ENCODE measurements around the gene SREBF2. TPM values are rescaled to one million over a fixed set of nuclear protein-coding genes. Genes with fewer than 3 reads are reported as not detected.
A peak's percentile ranks its signal among the peaks of the same experiment; 100 is the strongest.

SREBF2 gene
- total RNA-seq, 1 donor from 2014 or later: 119 TPM

DNA sequence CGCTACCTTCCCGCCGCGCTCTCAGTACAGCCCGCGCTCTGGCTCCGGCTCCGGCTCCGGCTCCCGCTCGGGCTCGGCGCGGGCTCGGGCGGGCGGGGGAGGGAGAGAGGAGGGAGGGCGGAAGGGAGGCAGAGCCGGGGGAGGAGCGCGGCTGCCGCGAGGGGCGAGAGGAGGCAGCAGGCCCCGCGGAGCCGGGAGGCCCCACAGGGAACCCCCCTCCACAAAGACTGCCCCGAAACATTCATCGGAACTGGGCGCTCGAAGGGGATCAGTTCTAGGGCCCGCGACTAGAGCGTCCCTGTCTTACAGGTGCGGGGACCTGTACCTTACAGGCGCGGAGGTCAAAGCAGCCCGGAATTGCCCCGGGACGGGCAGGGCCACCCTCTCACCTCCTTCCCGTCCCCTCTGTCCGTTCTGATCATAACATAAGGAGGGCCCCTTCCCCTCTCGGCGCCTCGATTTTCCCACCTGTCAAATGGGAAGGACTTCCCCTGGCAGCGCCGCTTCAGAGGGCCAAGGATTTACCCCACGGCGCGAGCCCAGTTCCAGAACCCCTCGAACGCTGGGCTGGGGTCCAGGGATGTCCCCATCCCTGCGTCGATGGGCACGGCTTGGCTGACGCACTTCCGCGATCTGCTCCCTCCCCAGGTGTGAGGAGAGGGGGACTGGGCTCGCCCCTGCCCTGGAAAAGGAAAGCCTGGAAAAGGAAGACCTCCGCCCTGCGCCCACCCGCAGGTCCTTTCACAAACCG, 82.3 kb downstream of the SREBF2 start, which contains the start of gene SHISA8:
TSS of gene SHISA8 (minus strand) at position 40 of the 751 bp plus-strand sequence. CDS start 407 bp downstream, outside the sequence.
- Mint-ChIP-seq H3K4me3 (peak within 1 kb of the TSS; percentile 69), H3K27ac (no peak within 1 kb of the TSS), H3K4me1 (ENCODE audit: unreplicated experiment) (peaks cover 4% of the 10 kb centered on the region), H3K27me3 (peaks cover 65% of the 10 kb centered on the region), H3K36me3 (no peaks in the 10 kb centered on the region), H3K9me3 (no peaks in the 10 kb centered on the region)
- DNase-seq (ENCODE audit: extremely low spot score, unreplicated experiment): no peak
- TF ChIP-seq, protein P1, sequence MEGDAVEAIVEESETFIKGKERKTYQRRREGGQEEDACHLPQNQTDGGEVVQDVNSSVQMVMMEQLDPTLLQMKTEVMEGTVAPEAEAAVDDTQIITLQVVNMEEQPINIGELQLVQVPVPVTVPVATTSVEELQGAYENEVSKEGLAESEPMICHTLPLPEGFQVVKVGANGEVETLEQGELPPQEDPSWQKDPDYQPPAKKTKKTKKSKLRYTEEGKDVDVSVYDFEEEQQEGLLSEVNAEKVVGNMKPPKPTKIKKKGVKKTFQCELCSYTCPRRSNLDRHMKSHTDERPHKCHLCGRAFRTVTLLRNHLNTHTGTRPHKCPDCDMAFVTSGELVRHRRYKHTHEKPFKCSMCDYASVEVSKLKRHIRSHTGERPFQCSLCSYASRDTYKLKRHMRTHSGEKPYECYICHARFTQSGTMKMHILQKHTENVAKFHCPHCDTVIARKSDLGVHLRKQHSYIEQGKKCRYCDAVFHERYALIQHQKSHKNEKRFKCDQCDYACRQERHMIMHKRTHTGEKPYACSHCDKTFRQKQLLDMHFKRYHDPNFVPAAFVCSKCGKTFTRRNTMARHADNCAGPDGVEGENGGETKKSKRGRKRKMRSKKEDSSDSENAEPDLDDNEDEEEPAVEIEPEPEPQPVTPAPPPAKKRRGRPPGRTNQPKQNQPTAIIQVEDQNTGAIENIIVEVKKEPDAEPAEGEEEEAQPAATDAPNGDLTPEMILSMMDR (conservative IDR thresholded peaks at IDR 0.05): no peak

- no peak for DNase-seq (ENCODE audit: extremely low spot score, unreplicated experiment)
- H3K27me3 Mint-ChIP-seq: peaks cover 67% of the 10 kb centered on the region
- H3K36me3 Mint-ChIP-seq: no peaks in the 10 kb centered on the region
- H3K4me3 Mint-ChIP-seq: peak overlapping the region; percentile 69
- H3K27ac Mint-ChIP-seq: no peak overlapping the region
- H3K9me3 Mint-ChIP-seq: no peaks in the 10 kb centered on the region
- peaks cover 4% of the 10 kb centered on the region for H3K4me1 Mint-ChIP-seq (ENCODE audit: unreplicated experiment)
- TF ChIP-seq, protein P1 (conservative IDR thresholded peaks at IDR 0.05): no peak
These were observed 83.0 kb downstream of the SREBF2 start for GRCh38 chr22:41915786-41916493.

DNA sequence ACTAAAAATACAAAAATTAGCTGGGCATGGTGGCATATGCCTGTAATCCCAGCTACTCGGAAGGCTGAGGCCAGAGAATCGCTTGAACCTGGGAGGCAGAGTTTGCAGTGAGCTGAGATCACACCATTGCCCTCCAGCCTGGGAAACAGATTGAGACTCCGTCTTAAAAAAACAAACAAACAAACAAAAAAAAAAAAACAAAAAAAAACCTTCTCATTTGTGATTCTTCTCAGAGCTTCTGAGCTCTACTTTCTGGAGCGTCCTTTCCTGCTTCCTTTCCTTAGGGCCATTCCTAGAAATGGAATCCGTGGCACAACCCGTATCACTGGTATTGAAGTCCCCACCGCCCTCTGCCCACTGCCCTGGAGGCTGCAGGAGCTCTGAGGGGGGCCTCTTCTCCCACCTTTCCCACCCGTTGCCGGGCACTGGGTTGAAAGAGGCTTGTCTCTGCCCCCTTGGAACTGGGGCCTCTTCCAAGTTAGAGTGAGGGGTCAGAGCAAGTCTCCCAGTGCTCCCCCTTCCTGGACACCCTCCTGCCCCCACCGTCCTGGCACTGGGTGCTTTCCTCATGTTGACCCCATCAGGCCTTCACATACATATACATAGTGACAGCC, 83.9 kb downstream of the SREBF2 start:
- Mint-ChIP-seq H3K4me1 (ENCODE audit: unreplicated experiment) (peaks cover 4% of the 10 kb centered on the region), H3K27ac (no peak overlapping the region), H3K9me3 (no peaks in the 10 kb centered on the region), H3K27me3 (peaks cover 59% of the 10 kb centered on the region), H3K4me3 (peak overlapping the region; percentile 69), H3K36me3 (no peaks in the 10 kb centered on the region)
- no peak for DNase-seq (ENCODE audit: extremely low spot score, unreplicated experiment)
- TF ChIP-seq, protein P1 (conservative IDR thresholded peaks at IDR 0.05): no peak

DNA sequence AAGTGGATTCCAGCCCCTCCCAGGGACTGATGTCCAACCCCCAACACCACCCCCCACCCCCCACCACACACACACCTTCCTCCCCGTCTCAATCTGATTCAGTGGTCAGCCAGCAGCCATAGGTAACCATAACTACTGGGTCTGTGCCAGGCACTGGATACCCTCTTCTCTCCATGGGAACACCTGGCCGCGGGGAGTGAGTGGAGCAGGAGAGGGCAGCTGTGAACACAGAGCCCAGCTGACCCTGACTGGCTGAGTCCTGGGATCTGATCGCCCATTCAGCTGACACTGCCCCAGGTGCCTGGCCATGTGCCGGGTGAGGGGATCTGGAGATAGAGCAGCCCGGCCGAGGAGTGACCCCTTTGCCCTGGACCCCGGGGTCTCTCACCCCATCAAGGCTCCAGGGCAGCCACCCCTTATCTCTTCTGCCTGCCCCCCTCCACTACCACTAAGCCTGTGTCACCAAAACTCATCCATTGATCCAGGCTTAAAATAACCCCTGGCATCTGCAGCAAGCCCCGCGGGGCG, 84.5 kb downstream of the SREBF2 start:
- DNase-seq (ENCODE audit: extremely low spot score, unreplicated experiment): no peak
- peak overlapping the region; percentile 39 for H3K4me3 Mint-ChIP-seq
- H3K4me1 Mint-ChIP-seq (ENCODE audit: unreplicated experiment): peaks cover 4% of the 10 kb centered on the region
- H3K27me3 Mint-ChIP-seq: peaks cover 54% of the 10 kb centered on the region
- H3K9me3 Mint-ChIP-seq: no peaks in the 10 kb centered on the region
- TF ChIP-seq, protein P1 (conservative IDR thresholded peaks at IDR 0.05): no peak
- H3K36me3 Mint-ChIP-seq: no peaks in the 10 kb centered on the region
- no peak overlapping the region for H3K27ac Mint-ChIP-seq

- TF ChIP-seq, protein P1 (conservative IDR thresholded peaks at IDR 0.05): no peak
- H3K4me3 Mint-ChIP-seq: peak overlapping the region; percentile 77
- peaks cover 50% of the 10 kb centered on the region for H3K27me3 Mint-ChIP-seq
- no peaks in the 10 kb centered on the region for H3K36me3 Mint-ChIP-seq
- H3K27ac Mint-ChIP-seq: no peak overlapping the region
- peaks cover 4% of the 10 kb centered on the region for H3K4me1 Mint-ChIP-seq (ENCODE audit: unreplicated experiment)
- no peak for DNase-seq (ENCODE audit: extremely low spot score, unreplicated experiment)
- no peaks in the 10 kb centered on the region for H3K9me3 Mint-ChIP-seq
These were observed 85.2 kb downstream of the SREBF2 start for GRCh38 chr22:41917903-41918791.

Data from type B pancreatic cell (in vitro differentiated cells).